ENCODE results near the gene PEBP1.
A peak's percentile ranks its signal among the peaks of the same experiment; 100 is the strongest.
"Not testable (repeated sequence)": the region's sequence is repeated elsewhere in the genome, so short reads cannot be mapped to it uniquely, and the experiment has no call there.

Gene PEBP1

DNA sequence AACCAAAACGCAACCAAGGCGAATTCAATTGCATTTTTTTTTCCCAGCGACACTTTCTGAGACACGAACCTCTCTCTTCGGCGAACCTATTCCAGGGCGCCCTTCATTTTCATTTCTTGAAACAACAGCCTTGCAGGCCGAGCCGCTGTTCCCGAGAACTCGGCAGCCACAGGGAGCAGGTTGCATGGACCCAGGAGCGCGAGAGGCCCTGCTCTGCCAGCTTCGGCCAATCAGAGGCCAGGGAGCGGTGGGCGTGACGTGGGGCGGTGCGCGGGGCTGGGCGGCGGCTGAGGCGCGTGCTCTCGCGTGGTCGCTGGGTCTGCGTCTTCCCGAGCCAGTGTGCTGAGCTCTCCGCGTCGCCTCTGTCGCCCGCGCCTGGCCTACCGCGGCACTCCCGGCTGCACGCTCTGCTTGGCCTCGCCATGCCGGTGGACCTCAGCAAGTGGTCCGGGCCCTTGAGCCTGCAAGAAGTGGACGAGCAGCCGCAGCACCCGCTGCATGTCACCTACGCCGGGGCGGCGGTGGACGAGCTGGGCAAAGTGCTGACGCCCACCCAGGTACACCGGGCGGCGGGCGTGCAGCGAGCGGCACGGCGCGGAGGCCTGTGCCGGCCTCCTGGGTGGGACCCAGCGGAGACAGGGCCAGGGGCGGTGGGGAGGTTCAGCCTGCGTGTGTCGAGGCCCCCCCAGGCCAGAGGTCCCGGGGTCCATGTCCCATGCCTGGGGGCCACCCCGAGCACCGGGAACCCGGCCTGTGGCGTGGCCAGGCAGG lies at the start of gene PEBP1:
Gene PEBP1, plus strand, starts transcription at position 337 of the 771 bp plus-strand sequence. Its CDS starts 86 bp downstream, at position 423.
- peak; percentile 86 to 93 for DNase-seq

DNA sequence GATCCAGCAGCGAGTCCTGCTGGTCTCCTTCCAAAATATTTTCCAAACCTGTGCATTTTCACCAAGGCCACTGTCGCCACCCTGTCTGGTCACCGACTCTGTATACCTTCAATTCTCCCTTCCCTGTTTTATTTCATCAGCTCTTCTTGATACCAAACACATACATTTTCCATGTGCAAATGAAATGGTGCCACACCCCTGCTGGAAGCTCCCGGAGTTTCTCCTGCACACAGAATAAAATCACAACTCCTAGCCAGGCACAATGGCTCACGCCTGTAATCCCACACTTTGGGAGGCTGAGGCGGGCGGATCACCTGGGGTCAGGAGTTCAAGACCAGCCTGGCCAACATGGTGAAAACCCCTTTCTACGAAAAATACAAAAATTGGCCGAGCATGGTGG lies 46.1 kb upstream of the PEBP1 start:
- DNase-seq = no peak

DNA sequence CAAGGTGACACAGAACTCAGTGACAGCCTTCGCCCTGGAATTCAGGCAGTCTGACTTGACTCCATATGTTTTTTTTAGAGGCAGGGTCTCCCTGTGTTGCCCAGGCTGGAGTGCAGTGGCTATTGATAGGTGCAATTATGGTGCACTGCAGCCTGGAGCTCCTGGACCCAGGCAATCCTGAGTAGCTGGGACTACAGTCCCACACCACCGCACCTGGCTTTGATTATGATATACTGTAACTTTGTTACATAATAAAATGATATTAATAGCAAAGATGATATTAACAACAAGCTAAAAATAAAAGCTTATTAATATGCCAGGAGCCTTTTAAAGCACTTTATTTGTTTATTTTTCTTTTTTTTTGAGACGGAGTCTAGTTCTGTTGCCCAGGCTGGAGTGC lies 41.9 kb upstream of the PEBP1 start:
- no peak for DNase-seq

DNA sequence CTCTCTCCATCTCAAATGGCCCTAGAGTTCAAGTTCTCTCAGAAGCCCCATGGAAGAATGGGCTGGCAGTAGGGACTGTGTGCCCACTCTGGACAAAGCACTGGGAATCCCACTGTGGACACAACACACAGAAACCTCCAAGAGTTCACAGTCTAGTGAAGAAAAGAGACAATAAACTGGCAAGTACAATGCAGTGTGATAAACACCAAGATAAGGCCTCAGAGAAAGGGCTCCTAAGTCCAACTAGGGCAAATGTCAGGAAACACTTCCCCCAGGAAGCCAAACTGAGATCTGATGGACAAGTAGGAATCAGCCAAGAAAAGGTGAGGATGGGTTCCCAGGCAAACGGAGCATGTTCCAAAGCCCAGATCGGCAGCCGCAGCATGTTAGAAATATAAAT lies 37.5 kb upstream of the PEBP1 start:
- no peak for DNase-seq

GRCh38 chr12:118098911-118099671 lies 36.8 kb upstream of the PEBP1 start:
- DNase-seq = no peak

GRCh38 chr12:118101051-118101450 lies 34.9 kb upstream of the PEBP1 start:
- DNase-seq = no peak

DNA sequence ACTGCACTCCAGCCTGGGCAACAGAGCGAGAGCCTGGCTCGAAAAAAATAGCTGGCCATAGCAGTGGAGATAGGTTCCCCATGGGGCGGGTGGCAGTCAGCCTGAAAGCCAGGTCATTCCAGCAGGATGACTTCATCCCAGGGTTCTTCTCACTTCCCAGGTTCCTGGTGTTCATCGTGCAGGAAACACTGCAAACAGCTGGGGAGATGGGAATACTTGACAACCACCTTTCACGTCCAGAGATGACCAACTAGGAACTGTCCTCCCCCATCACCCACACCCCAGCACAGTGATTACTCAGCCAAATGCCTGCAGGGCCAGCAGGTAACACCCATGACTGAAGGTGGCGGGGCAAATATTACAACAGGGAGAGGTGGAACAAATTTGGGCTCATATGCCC lies 33.9 kb upstream of the PEBP1 start:
- no peak for DNase-seq

- DNase-seq = no peak
Measured at GRCh38 chr12:118102609-118103008, 33.3 kb upstream of the PEBP1 start.

DNA sequence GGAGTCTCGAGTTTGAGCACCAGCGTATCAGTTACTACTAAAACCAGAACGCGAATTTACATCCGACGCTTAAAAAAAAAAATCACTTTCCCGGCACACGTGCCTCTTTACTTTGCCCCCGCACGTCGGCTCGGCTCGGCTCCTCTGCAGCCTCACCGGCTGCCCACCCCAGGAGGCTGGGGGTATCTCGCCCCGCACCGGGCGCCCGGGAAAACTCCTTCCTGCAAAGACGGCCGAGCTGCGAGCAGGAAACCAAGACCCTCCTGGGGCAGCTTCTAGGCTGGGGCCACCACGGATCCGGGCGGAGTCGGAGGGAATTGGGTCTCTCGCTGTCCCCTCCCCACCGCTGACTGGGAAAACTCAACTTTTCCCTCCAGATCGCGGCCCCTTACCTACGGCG lies 32.7 kb upstream of the PEBP1 start:
- no peak for DNase-seq

DNA sequence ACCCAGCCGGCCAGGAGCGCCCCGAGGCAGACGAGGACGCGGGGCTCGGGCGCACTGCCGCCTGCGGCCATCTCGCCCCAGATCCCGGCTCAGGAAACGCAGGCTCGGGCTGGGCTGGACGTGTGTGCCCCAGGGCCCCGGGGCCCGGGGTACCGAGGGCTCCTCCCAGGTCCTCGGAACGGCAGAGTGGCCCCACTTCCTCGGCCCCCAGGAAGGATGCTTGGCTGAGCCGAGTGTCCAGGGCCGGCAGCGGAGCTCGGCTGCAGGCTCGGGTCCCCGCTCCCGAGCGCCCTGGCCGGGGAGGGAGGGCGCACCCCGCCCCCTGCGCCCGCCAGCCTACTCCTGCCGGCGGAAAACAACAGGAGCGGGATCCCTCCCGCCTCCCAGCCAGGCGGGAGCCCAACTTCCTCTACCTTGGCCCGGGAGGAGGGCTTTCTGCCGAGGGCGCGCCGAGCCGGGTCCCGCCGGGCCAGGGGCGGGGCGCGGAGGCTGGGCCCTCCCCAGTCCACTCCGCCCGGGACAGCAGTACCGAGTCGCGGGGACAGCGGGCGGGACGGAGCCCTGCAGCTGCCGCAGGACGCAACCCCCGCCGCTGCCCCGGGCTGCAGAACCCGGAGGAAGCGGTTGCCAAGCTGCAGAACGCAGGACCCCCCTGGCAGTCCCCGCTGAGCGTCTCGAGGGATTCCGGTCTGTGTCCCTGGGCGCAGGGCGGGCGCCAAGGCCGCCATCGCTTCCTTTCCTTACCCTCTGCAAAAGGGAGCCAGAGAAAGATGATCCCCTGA lies 32.1 kb upstream of the PEBP1 start, which contains the start of gene VSIG10:
Gene VSIG10, minus strand, starts transcription at position 411 of the 782 bp plus-strand sequence. Its CDS starts 340 bp downstream, at position 71.
- peak in 1 of 2 donors; percentile 5 for DNase-seq

DNA sequence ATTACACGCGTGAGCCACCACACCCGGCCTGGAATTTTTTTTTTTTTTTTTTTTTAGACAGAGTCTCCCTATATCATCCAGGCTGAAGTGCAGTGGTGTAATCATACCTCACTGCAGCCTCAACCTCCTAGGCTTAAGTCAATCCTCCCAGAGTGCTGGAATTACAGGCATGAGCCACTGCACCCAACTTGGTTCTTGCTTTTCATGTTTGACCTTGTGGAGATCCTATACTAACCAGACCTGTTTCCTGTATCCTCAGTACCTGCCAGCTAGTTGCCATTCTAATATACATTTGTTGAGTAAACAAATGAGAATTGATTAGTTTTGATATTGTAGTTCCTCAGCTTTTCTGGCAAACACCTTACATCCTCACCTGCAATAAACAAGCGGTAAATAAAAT lies 28.9 kb upstream of the PEBP1 start:
- no peak for DNase-seq

DNA sequence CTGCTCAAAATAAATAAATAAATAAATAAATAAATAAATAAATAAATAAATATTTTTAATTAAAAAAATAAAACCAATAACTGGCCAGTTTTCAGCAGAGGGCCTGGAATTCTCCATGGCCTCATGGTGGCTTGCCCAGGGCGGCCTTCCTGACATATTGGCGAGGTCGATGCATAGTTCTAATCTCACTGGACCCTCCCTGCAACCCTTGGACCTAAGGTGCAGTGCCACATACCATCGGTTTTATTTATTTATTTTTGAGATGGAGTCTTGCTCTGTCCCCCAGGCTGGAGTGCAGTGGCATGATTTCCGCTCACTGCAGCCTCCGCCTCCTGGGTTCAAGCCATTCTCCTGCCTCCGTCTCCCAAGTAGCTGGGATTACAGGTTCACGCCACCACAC lies 28.2 kb upstream of the PEBP1 start:
- DNase-seq = no peak

DNA sequence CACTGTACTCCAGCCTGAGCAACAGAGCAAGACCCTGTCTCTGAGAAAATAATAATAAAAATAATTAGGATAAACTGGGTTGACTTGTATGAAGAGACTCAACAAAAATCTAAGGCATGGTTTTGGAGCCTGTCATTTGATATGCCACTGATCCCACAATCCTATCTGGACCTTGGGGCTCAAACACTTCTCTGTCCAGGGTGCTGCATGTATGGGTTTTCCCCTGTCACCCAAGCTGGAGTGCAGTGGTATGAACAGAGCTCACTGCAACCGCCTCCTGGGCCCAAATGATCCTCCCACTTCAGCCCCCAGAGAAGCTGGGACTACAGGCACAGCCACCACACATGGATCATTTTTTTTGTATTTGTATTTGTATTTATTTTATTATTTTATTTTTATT lies 26.8 kb upstream of the PEBP1 start:
- DNase-seq = no peak

DNA sequence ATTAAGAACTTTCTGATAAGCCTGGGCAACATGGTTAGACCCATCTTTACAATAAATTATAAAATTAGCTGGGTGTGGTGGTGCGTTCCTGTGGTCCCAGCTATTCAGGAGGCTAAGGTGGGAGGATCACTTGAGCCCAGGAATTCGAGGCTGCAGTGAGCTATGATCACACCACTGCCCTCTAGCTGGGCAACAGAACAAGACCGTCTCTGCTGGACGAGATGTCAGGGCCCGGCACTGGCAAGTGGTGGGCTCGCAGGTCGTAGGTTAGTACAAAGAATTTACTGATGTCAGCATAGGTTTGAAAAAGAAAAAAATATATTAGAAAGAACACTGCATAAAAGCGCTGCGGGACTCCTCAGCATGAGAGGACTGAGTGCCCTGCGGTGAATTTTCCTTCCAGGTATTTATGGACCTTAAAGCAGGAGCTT lies 16.5 kb upstream of the PEBP1 start:
- no peak for DNase-seq

- DNase-seq = peak; percentile 51 to 57
Measured at GRCh38 chr12:118120579-118121363, 15.2 kb upstream of the PEBP1 start.

DNA sequence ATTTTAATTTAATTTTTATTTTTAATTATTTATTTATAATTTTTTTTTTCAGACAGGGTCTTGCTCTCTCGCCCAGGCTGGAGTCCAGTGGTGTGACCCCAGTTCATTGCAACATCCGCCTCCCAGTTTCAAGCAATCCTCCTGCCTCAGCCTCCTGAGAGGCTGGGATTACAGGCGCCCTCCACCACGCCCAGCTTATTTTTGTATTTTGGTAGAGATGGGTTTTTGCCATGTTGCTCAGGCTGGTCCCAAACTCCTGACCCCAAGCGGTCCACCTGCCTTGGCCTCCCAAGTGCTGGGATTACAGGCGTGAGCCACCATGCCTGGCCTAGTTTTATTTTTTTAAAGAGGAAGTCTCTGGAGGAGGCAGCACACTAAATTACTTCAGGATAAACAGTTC lies 13.7 kb upstream of the PEBP1 start:
- DNase-seq = no peak

- no peak for DNase-seq
Measured at GRCh38 chr12:118124333-118124874, 11.5 kb upstream of the PEBP1 start.

GRCh38 chr12:118125743-118126118 lies 10.2 kb upstream of the PEBP1 start:
- DNase-seq = no peak

DNA sequence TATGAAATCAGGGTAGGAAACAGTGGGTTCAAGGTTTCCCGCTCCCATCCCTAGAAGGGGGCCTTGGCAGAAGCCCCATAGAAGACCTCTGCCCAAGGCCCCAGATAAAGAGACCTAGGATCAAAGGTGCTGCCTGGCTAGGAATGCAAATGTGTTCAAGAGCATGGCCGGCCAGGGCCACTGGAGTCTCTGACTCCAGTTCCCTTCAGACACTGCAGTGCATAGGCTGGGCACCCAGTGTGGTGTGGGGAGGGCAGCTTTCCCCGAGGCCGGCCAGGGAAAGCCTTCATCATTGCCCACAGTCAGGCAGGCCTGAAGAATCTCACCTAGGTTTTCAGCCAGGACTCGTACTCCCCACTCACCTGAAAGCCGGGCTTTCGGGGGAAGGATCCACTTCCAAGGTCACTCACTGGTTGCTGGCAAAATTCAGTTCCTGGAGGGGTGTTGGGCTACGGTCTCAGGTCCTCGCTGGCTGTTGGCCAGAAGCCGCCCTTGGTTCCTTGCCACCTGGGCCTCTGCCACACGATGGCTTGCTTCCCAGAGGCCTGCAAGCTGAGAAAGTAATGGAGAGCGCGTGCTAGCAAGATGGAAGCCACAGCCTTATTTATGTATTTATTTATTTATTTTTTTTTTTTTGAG lies 9.7 kb upstream of the PEBP1 start:
- DNase-seq = no peak

DNA sequence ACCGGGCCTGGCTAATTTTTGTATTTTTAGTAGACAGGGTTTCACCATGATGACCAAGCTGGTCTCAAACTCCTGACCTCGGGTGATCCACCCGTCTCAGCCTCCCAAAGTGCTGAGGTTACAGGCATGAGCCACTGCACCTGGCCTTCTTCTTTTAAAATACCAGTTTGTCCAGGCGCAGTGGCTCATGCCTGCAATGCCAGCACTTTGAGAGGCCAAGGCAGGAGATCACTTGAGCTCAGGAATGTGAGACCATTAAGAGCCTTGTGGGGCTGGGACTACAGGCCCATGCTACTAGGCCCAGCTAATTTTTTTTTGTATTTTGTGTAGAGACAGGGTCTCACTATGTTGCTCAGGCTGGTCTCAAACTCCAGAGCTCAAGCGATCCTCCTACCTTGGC lies 8.1 kb upstream of the PEBP1 start:
- DNase-seq = no peak

- DNase-seq = not testable (repeated sequence)
Measured at GRCh38 chr12:118129436-118129835, 6.5 kb upstream of the PEBP1 start.

DNA sequence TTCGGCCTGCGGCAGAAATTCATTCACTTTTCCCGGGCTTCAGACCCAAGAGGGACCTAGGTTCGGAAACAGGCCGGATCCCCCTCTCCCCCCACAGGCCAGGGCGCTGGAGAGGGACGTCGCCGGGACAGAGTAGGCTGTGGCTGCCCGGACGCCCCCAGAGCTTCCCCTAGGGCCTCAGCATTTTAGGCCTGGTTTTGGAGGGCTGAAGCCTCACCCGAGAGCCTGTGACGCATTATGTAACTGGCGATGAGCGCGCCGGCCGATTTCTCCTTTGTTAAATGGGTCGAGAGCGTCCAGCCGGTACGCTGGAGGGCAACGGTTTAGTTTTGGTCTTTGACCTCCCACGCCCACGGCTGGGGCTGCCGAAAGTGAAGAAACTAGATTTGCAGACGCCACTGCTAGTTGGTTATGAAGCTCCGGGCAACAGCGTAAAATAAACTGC lies 657 bp downstream of the PEBP1 start:
- peak; percentile 22 to 24 for DNase-seq

Measured in activated CD4-positive, alpha-beta T cell treated with anti-CD3 and anti-CD28 coated beads for 4 hours (primary cell).